H1 (cell line): ENCODE data around the gene DPY19L3. TPM values are rescaled to one million over a fixed set of nuclear protein-coding genes. Genes with fewer than 3 reads are reported as not detected.
"Not testable (repeated sequence)": the region's sequence is repeated elsewhere in the genome, so short reads cannot be mapped to it uniquely, and the experiment has no call there.

Experiments
- CTCF ChIA-PET: fragments of 300-600 bp; sonication (Branson Sonifier 250); formaldehyde crosslinking; loops from one replicate; lab custom pipeline; 2021; ENCODE audit not compliant: partially characterized antibody; lab: Charles Lee
- POLR2A ChIA-PET: fragments of 300-600 bp; sonication (Branson Sonifier 250); formaldehyde crosslinking; loops from one replicate; lab custom pipeline; 2021; ENCODE audit warnings: inconsistent platforms; ENCODE audit not compliant: partially characterized antibody; lab: Charles Lee
- DNase-seq, 2 experiments: peaks; one replicate each; pipeline versions ENCODE4 v3.0.0 to v3.0.0-alpha.2; 2010 to 2022; ENCODE audit warnings: low spot score in 2 of 2, low read depth in 1 of 2, mixed read lengths in 1 of 2
- FAIRE-seq: peaks from 2 replicates; lab custom pipeline; 2011; peaks lifted over from hg19 to GRCh38; lab: Jason Lieb, UNC
- H2AFZ ChIP-seq: 2 replicates; pipeline ENCODE4 v1.8.1; 2012; ENCODE audit warnings: low read length, inconsistent platforms
- H2AK5ac ChIP-seq: 2 replicates; pipeline ENCODE4 v1.6.1; 2013; ENCODE audit warnings: low read depth, low read length
- H2BK120ac ChIP-seq: replicated peaks from 2 replicates; pipeline ENCODE3; 2013; ENCODE audit warnings: low read depth, low read length, inconsistent platforms
- H2BK12ac ChIP-seq: 2 replicates; pipeline ENCODE4 v1.6.1; 2013; ENCODE audit warnings: low read depth, low read length
- H2BK15ac ChIP-seq: 2 replicates; pipeline ENCODE4 v1.6.1; 2013; ENCODE audit warnings: low read length
- H2BK20ac ChIP-seq: 2 replicates; pipeline ENCODE4 v1.6.1; 2013; ENCODE audit warnings: low read length
- H2BK5ac ChIP-seq: 2 replicates; pipeline ENCODE4 v1.6.1; 2013; ENCODE audit warnings: low read depth, low read length
- H3K14ac ChIP-seq: 2 replicates; pipeline ENCODE4 v1.6.1; 2013; ENCODE audit warnings: inconsistent platforms; ENCODE audit not compliant: insufficient read length
- H3K18ac ChIP-seq: 2 replicates; pipeline ENCODE4 v1.6.1; 2013; ENCODE audit warnings: low read length; ENCODE audit errors: extremely low read depth
- H3K23ac ChIP-seq: 2 replicates; pipeline ENCODE4 v1.6.1; 2013; ENCODE audit warnings: inconsistent platforms; ENCODE audit not compliant: insufficient read length
- H3K23me2 ChIP-seq: 2 replicates; pipeline ENCODE4 v1.6.1; 2013; ENCODE audit warnings: low read depth, low read length
- H3K27ac ChIP-seq: 2 replicates; pipeline ENCODE4 v1.6.1; 2011; ENCODE audit warnings: low read depth, low read length, inconsistent platforms
- H3K27me3 ChIP-seq, 4 experiments: replicated peaks in 1 of 4; 1 replicate in 1 of 4; 2 replicates in 3 of 4; pipeline versions ENCODE4 v1.6.1 to v1.8.1; 2011 to 2013; ENCODE audit warnings: low read length in 3 of 4, mild to moderate bottlenecking in 3 of 4, inconsistent platforms in 2 of 4, mixed read lengths in 2 of 4, moderate library complexity in 1 of 4; ENCODE audit not compliant: control insufficient read depth in 3 of 4, insufficient read depth in 3 of 4; ENCODE audit errors: extremely low read depth in 1 of 4
- H3K36me3 ChIP-seq, 4 experiments: 2 replicates each; pipeline versions ENCODE4 v1.6.1 to v1.8.1; 2011 to 2013; ENCODE audit warnings: mild to moderate bottlenecking in 4 of 4, low read length in 3 of 4, moderate library complexity in 2 of 4, control low read depth in 1 of 4, inconsistent platforms in 1 of 4; ENCODE audit not compliant: insufficient read depth in 4 of 4, control insufficient read depth in 2 of 4
- H3K4ac ChIP-seq: replicated peaks from 2 replicates; pipeline ENCODE3; 2013; ENCODE audit warnings: low read length, low read depth, mixed read lengths, inconsistent platforms; ENCODE audit not compliant: insufficient read length
- H3K4me1 ChIP-seq, 4 experiments: replicated peaks in 1 of 4; 1 replicate in 1 of 4; 2 replicates in 3 of 4; pipeline versions ENCODE4 v1.6.1 to v1.8.1; 2011 to 2013; ENCODE audit warnings: low read length in 3 of 4, inconsistent platforms in 2 of 4, mixed read lengths in 1 of 4; ENCODE audit not compliant: insufficient read depth in 4 of 4, control insufficient read depth in 3 of 4
- H3K4me2 ChIP-seq, 2 experiments: 2 replicates each; pipeline versions ENCODE4 v1.6.1 to v1.8.1; 2011 to 2013; ENCODE audit warnings: low read depth in 2 of 2, low read length in 2 of 2, control low read depth in 1 of 2, inconsistent platforms in 1 of 2, mild to moderate bottlenecking in 1 of 2; ENCODE audit not compliant: insufficient read depth in 1 of 2
- H3K4me3 ChIP-seq, 4 experiments: fragments of 200-600, 300-600 bp in 1 of 4; sonication (generic), shearing (Covaris generic), sonication (Bioruptor Twin) in 1 of 4; 2 replicates each; pipeline versions ENCODE4 v1.5.1 to v1.8.1; 2011 to 2016; ENCODE audit warnings: low read length in 4 of 4, low read depth in 3 of 4, control low read depth in 2 of 4, inconsistent platforms in 2 of 4, mild to moderate bottlenecking in 2 of 4, mixed read lengths in 1 of 4, moderate library complexity in 1 of 4; ENCODE audit not compliant: insufficient read depth in 2 of 4; ENCODE audit errors: extremely low read depth in 1 of 4
- H3K56ac ChIP-seq: replicated peaks from 2 replicates; pipeline ENCODE3; 2013; ENCODE audit warnings: low read depth, mild to moderate bottlenecking, mixed read lengths, low read length, inconsistent platforms; ENCODE audit not compliant: insufficient read length
- H3K79me1 ChIP-seq: 2 replicates; pipeline ENCODE4 v1.6.1; 2013; ENCODE audit warnings: low read depth, low read length, control low read depth
- H3K79me2 ChIP-seq, 2 experiments: 2 replicates each; pipeline versions ENCODE4 v1.6.1 to v1.8.1; 2012 to 2013; ENCODE audit warnings: low read length in 2 of 2, mild to moderate bottlenecking in 2 of 2, inconsistent platforms in 1 of 2; ENCODE audit not compliant: insufficient read depth in 2 of 2, control insufficient read depth in 1 of 2
- H3K9ac ChIP-seq, 4 experiments: replicated peaks in 1 of 4; 1 replicate in 1 of 4; 2 replicates in 3 of 4; pipeline versions ENCODE4 v1.6.1 to v1.8.1; 2011 to 2013; ENCODE audit warnings: low read depth in 3 of 4, low read length in 3 of 4, control low read depth in 2 of 4, mild to moderate bottlenecking in 2 of 4, moderate library complexity in 2 of 4, inconsistent platforms in 1 of 4; ENCODE audit errors: extremely low read depth in 1 of 4
- H3K9me3 ChIP-seq, 2 experiments: 2 replicates each; pipeline versions ENCODE4 v1.6.1 to v1.8.1; 2012 to 2013; ENCODE audit warnings: mild to moderate bottlenecking in 2 of 2, moderate library complexity in 2 of 2, control low read depth in 1 of 2, inconsistent platforms in 1 of 2, low read depth in 1 of 2, low read length in 1 of 2, mixed read lengths in 1 of 2; ENCODE audit not compliant: insufficient read depth in 2 of 2
- H4K20me1 ChIP-seq, 2 experiments: replicated peaks in 1 of 2; 2 replicates each; pipeline versions ENCODE3 to v1.8.1; 2011 to 2013; ENCODE audit warnings: inconsistent platforms in 2 of 2, low read length in 2 of 2, mild to moderate bottlenecking in 1 of 2; ENCODE audit not compliant: insufficient read depth in 2 of 2, control insufficient read depth in 1 of 2
- H4K5ac ChIP-seq: 2 replicates; pipeline ENCODE4 v1.6.1; 2013; ENCODE audit warnings: low read length, low read depth, mixed read lengths, inconsistent platforms; ENCODE audit not compliant: insufficient read length
- H4K8ac ChIP-seq: 2 replicates; pipeline ENCODE4 v1.8.0; 2013; ENCODE audit warnings: mild to moderate bottlenecking, moderate library complexity, low read length, inconsistent platforms; ENCODE audit not compliant: insufficient read depth; ENCODE audit errors: extremely low read depth
- H4K91ac ChIP-seq: replicated peaks from 2 replicates; pipeline ENCODE3; 2013; ENCODE audit warnings: low read length, mixed read lengths, inconsistent platforms; ENCODE audit not compliant: insufficient read length
- WGBS, 2 experiments: shearing (Covaris generic) in 1 of 2; methylation state at CpG; one replicate each; pipeline versions ENCODE4 v1.1.6 to v1.1.7; 2013 to 2015; ENCODE audit warnings: low lambda C conversion rate in 2 of 2, mixed read lengths in 2 of 2, inconsistent platforms in 1 of 2, low coverage in 1 of 2, missing lambda C conversion rate in 1 of 2; ENCODE audit not compliant: insufficient replicate concordance in 2 of 2, insufficient coverage in 1 of 2, insufficient read length in 1 of 2; ENCODE audit errors: extremely low coverage in 1 of 2, missing lambda C conversion rate in 1 of 2; 5-methylcytosine and 5-hydroxymethylcytosine counted together
- polyA plus RNA-seq, 7 experiments: library from polyadenylated mRNA; depleted of rRNA in 3 of 7; stranded (reverse) in 5 of 7; unstranded in 2 of 7; fragments of >200 nt in 5 of 7; fragments of 200-250 nt in 2 of 7; gene quantifications; 1 replicate in 5 of 7; 2 replicates in 1 of 7; 4 replicates in 1 of 7; pipeline versions ENCODE4 v1.2.1 to v1.2.3, GENCODE V29; 2011 to 2013; ENCODE audit warnings: missing spikeins in 2 of 7, mixed read lengths in 2 of 7
- total RNA-seq: library from RNA; stranded (reverse); fragmentation: NEBNext Ultra II Directional; extraction: Animal tissue kit (Norgen Biotek cat#: 25700); gene quantifications from 2 replicates; pipeline ENCODE4 v1.2.1, GENCODE V29; 2021

The DPY19L3 gene
- total and polyA plus RNA-seq, 2 of the 8 experiments (the other 6 are each of a cell fraction or from before 2014, with no cell fraction given), result 35.3 to 60.2 TPM

DNA sequence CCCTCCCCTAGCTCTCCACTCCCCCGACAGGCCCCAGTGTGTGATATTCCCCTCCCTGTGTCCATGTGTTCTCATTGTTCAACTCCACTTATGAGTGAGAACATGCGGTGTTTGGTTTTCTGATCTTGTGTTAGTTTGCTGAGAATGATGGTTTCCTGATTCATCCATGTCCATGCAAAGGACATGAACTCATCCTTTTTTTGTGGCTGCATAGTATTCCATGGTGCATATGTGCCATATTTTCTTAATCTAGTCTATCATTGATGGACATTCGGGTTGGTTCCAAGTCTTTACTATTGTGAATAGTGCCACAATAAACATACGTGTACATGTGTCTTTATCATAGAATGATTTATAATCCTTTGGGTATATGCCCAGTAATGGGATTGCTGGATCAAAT, 106.9 kb downstream of the DPY19L3 start:
- H3K23ac ChIP-seq, CTCF ChIA-PET, H2BK15ac ChIP-seq: not testable (repeated sequence)

More for the DNA sequence above, 106.9 kb downstream of the DPY19L3 start:
- H3K4ac ChIP-seq, H2BK5ac ChIP-seq, H3K4me1 ChIP-seq, H3K4me3 ChIP-seq, H2BK12ac ChIP-seq, H3K18ac ChIP-seq, H4K91ac ChIP-seq, H3K56ac ChIP-seq, H4K8ac ChIP-seq, H2BK120ac ChIP-seq, H3K4me2 ChIP-seq, H3K79me1 ChIP-seq, H4K5ac ChIP-seq, H3K36me3 ChIP-seq, H3K79me2 ChIP-seq, H3K27ac ChIP-seq, POLR2A ChIA-PET, H2BK20ac ChIP-seq, DNase-seq, H3K23me2 ChIP-seq, H3K9ac ChIP-seq, H3K27me3 ChIP-seq, FAIRE-seq, H2AFZ ChIP-seq, H3K14ac ChIP-seq, H2AK5ac ChIP-seq, H4K20me1 ChIP-seq, H3K9me3 ChIP-seq: not testable (repeated sequence)
- WGBS, 2 experiments, result 95% methylated on average over 4 of the region's 4 CpGs; no CpG with 5 or more reads in 1 of the 2 experiments
